ENCODE results near the gene SRC. TPM values are rescaled to one million over a fixed set of nuclear protein-coding genes. Genes with fewer than 3 reads are reported as not detected.

SRC gene
- total RNA-seq, 1 donor from 2014 or later = 128 TPM

GRCh38 chr20:37346535-37347346 is 801 bp downstream of the SRC start:
- no peaks in the 10 kb centered on the region for H3K27me3 Mint-ChIP-seq
- H3K27ac Mint-ChIP-seq = peak overlapping the region; percentile 10
- no peaks in the 10 kb centered on the region for H3K9me3 Mint-ChIP-seq (ENCODE audit: low read depth)
- peaks cover 10% of the 10 kb centered on the region for H3K36me3 Mint-ChIP-seq (ENCODE audit: insufficient read depth)
- TF ChIP-seq CTCF (IDR thresholded peaks at IDR 0.05; ENCODE audit: unreplicated experiment) = no peak
- no peak for DNase-seq (ENCODE audit: low spot score, unreplicated experiment)
- H3K4me1 Mint-ChIP-seq (ENCODE audit: low read depth) = peaks cover 39% of the 10 kb centered on the region
- peak overlapping the region; percentile 68 for H3K4me3 Mint-ChIP-seq (ENCODE audit: low read depth)

- TF ChIP-seq CTCF (IDR thresholded peaks at IDR 0.05; ENCODE audit: unreplicated experiment) = no peak
- Mint-ChIP-seq H3K9me3 (ENCODE audit: low read depth) (no peaks in the 10 kb centered on the region), H3K36me3 (ENCODE audit: insufficient read depth) (peaks cover 11% of the 10 kb centered on the region), H3K27me3 (no peaks in the 10 kb centered on the region), H3K27ac (peak overlapping the region; percentile 29), H3K4me1 (ENCODE audit: low read depth) (peaks cover 37% of the 10 kb centered on the region), H3K4me3 (ENCODE audit: low read depth) (peak overlapping the region; percentile 68)
- no peak for DNase-seq (ENCODE audit: low spot score, unreplicated experiment)
Measured at GRCh38 chr20:37347347-37347823, 1.4 kb downstream of the SRC start.

- Mint-ChIP-seq H3K27ac (peak overlapping the region; percentile 55), H3K4me1 (ENCODE audit: low read depth) (peaks cover 37% of the 10 kb centered on the region), H3K36me3 (ENCODE audit: insufficient read depth) (peaks cover 13% of the 10 kb centered on the region), H3K9me3 (ENCODE audit: low read depth) (no peaks in the 10 kb centered on the region), H3K27me3 (no peaks in the 10 kb centered on the region), H3K4me3 (ENCODE audit: low read depth) (peak overlapping the region; percentile 68)
- TF ChIP-seq CTCF (IDR thresholded peaks at IDR 0.05; ENCODE audit: unreplicated experiment) = no peak
- DNase-seq (ENCODE audit: low spot score, unreplicated experiment) = no peak
Measured at GRCh38 chr20:37347891-37348791, 2.2 kb downstream of the SRC start.

- H3K9me3 Mint-ChIP-seq (ENCODE audit: low read depth) = no peaks in the 10 kb centered on the region
- peaks cover 29% of the 10 kb centered on the region for H3K4me1 Mint-ChIP-seq (ENCODE audit: low read depth)
- H3K27me3 Mint-ChIP-seq = no peaks in the 10 kb centered on the region
- H3K4me3 Mint-ChIP-seq (ENCODE audit: low read depth) = no peak overlapping the region
- peak overlapping the region; percentile 55 for H3K27ac Mint-ChIP-seq
- TF ChIP-seq CTCF (IDR thresholded peaks at IDR 0.05; ENCODE audit: unreplicated experiment) = no peak
- peaks cover 16% of the 10 kb centered on the region for H3K36me3 Mint-ChIP-seq (ENCODE audit: insufficient read depth)
- DNase-seq (ENCODE audit: low spot score, unreplicated experiment) = no peak
Measured at GRCh38 chr20:37348792-37349516, 3.0 kb downstream of the SRC start.
